Dedifferentiated amniotic fluid mesenchymal stem cell (primary cell): ENCODE data around the gene PNMA5.
"Not testable (repeated sequence)": the region's sequence is repeated elsewhere in the genome, so short reads cannot be mapped to it uniquely, and the experiment has no call there.

Source experiments
- DNase-seq: peaks from one replicate; pipeline ENCODE4 v3.0.0-alpha.2; 2016; ENCODE audit errors: extremely low spot score

The PNMA5 gene

GRCh38 chrX:152993933-152994332 is at the start of gene PNMA5:
TSS of gene PNMA5 (minus strand) at chrX:152994116. CDS start at chrX:152991598, 2,518 bp downstream.
- no peak for DNase-seq

GRCh38 chrX:153032397-153033118 is 38.6 kb upstream of the PNMA5 start:
- no peak for DNase-seq

GRCh38 chrX:153030801-153031200 is 36.9 kb upstream of the PNMA5 start:
- DNase-seq, result no peak

- no peak for DNase-seq
Measured at GRCh38 chrX:153029875-153030274, 36.0 kb upstream of the PNMA5 start.

GRCh38 chrX:153029162-153029561 is 35.2 kb upstream of the PNMA5 start:
- no peak for DNase-seq

GRCh38 chrX:153028487-153028886 is 34.6 kb upstream of the PNMA5 start:
- not testable (repeated sequence) for DNase-seq

- DNase-seq, result not testable (repeated sequence)
Measured at GRCh38 chrX:153026501-153026900, 32.6 kb upstream of the PNMA5 start.

GRCh38 chrX:153019166-153019565 is 25.2 kb upstream of the PNMA5 start:
- no peak for DNase-seq

GRCh38 chrX:153017174-153017573 is 23.3 kb upstream of the PNMA5 start:
- DNase-seq, result not testable (repeated sequence)

GRCh38 chrX:153004780-153005179 is 10.9 kb upstream of the PNMA5 start:
- DNase-seq, result no peak

GRCh38 chrX:153003981-153004380 is 10.1 kb upstream of the PNMA5 start:
- DNase-seq, result no peak

- not testable (repeated sequence) for DNase-seq
Measured at GRCh38 chrX:153002182-153002581, 8.3 kb upstream of the PNMA5 start.

- DNase-seq, result no peak
Measured at GRCh38 chrX:152997337-152997736, 3.4 kb upstream of the PNMA5 start.

GRCh38 chrX:152992115-152992514 is 1.8 kb downstream of the PNMA5 start:
- no peak for DNase-seq

- no peak for DNase-seq
Measured at GRCh38 chrX:152991123-152991522, 2.8 kb downstream of the PNMA5 start.

- no peak for DNase-seq
Measured at GRCh38 chrX:152989292-152989658, 4.6 kb downstream of the PNMA5 start.

- no peak for DNase-seq
Measured at GRCh38 chrX:152988536-152989291, 5.2 kb downstream of the PNMA5 start.

GRCh38 chrX:152987801-152988200 is 6.1 kb downstream of the PNMA5 start:
- DNase-seq, result no peak

- not testable (repeated sequence) for DNase-seq
Measured at GRCh38 chrX:152987156-152987555, 6.8 kb downstream of the PNMA5 start.

GRCh38 chrX:152985383-152985782 is 8.5 kb downstream of the PNMA5 start:
- not testable (repeated sequence) for DNase-seq

GRCh38 chrX:152968193-152968592 is 25.7 kb downstream of the PNMA5 start:
- no peak for DNase-seq

- no peak for DNase-seq
Measured at GRCh38 chrX:152960115-152960514, 33.8 kb downstream of the PNMA5 start.

- no peak for DNase-seq
Measured at GRCh38 chrX:152959626-152960025, 34.3 kb downstream of the PNMA5 start.
